Keratinocyte (primary cell): ENCODE data around the gene ZNF135. TPM values are rescaled to one million over a fixed set of nuclear protein-coding genes. Genes with fewer than 3 reads are reported as not detected.

Source experiments
- DNase-seq: peaks from one replicate; pipeline ENCODE4 v3.0.0-alpha.2; 2011; ENCODE audit warnings: low read depth, missing footprints, low spot score
- FAIRE-seq: peaks from 2 replicates; lab custom pipeline; 2011; peaks lifted over from hg19 to GRCh38; lab: Jason Lieb, UNC
- H2AFZ ChIP-seq: 2 replicates; pipeline ENCODE4 v1.6.0; 2012; ENCODE audit warnings: low read length, control low read depth, inconsistent platforms; ENCODE audit not compliant: control insufficient read depth
- H3K27ac ChIP-seq: 2 replicates; pipeline ENCODE4 v1.5.1; 2011; ENCODE audit warnings: low read length; ENCODE audit not compliant: control insufficient read depth, insufficient read depth
- H3K27me3 ChIP-seq: 3 replicates; pipeline ENCODE4 v1.6.0; 2011; ENCODE audit warnings: low read length; ENCODE audit not compliant: control insufficient read depth, insufficient read depth; ENCODE audit errors: extremely low read depth
- H3K36me3 ChIP-seq, 2 experiments: 2 replicates in 1 of 2; 3 replicates in 1 of 2; pipeline ENCODE4 v1.5.1; 2011; ENCODE audit warnings: low read length in 2 of 2, mild to moderate bottlenecking in 1 of 2; ENCODE audit not compliant: control insufficient read depth in 2 of 2, insufficient read depth in 2 of 2; ENCODE audit errors: extremely low read depth in 1 of 2
- H3K4me1 ChIP-seq: 3 replicates; pipeline ENCODE4 v1.5.1; 2011; ENCODE audit warnings: low read length; ENCODE audit not compliant: control insufficient read depth, insufficient read depth; ENCODE audit errors: extremely low read depth
- H3K4me2 ChIP-seq: 3 replicates; pipeline ENCODE4 v1.6.0; 2011; ENCODE audit warnings: low read depth, low read length; ENCODE audit not compliant: control insufficient read depth, insufficient read depth; ENCODE audit errors: extremely low read depth
- H3K4me3 ChIP-seq, 3 experiments: fragments of 200-600 bp in 1 of 3; sonication (generic) in 1 of 3; 2 replicates in 2 of 3; 3 replicates in 1 of 3; pipeline ENCODE4 v1.5.1; 2011 to 2016; ENCODE audit warnings: low read length in 3 of 3, mild to moderate bottlenecking in 3 of 3, control low read depth in 2 of 3, inconsistent platforms in 1 of 3, low read depth in 1 of 3, mixed read lengths in 1 of 3, mixed run types in 1 of 3, moderate library complexity in 1 of 3; ENCODE audit not compliant: control insufficient read depth in 2 of 3, insufficient read depth in 2 of 3; ENCODE audit errors: extremely low read depth in 1 of 3
- H3K79me2 ChIP-seq: 2 replicates; pipeline ENCODE4 v1.6.0; 2012; ENCODE audit warnings: low read length; ENCODE audit not compliant: control insufficient read depth, insufficient read depth
- H3K9ac ChIP-seq: 3 replicates; pipeline ENCODE4 v1.6.0; 2011; ENCODE audit warnings: low read length; ENCODE audit not compliant: control insufficient read depth, insufficient read depth; ENCODE audit errors: extremely low read depth
- H3K9me1 ChIP-seq: 3 replicates; pipeline ENCODE4 v1.6.0; 2011; ENCODE audit warnings: low read length; ENCODE audit not compliant: control insufficient read depth, insufficient read depth; ENCODE audit errors: extremely low read depth
- H3K9me3 ChIP-seq: 2 replicates; pipeline ENCODE4 v1.5.1; 2012; ENCODE audit warnings: low read depth, low read length; ENCODE audit not compliant: control insufficient read depth
- H4K20me1 ChIP-seq: 3 replicates; pipeline ENCODE4 v1.6.0; 2011; ENCODE audit warnings: low read length; ENCODE audit not compliant: control insufficient read depth, insufficient read depth; ENCODE audit errors: extremely low read depth
- CTCF ChIP-seq, 3 experiments: IDR thresholded peaks in 1 of 3; conservative IDR thresholded peaks in 1 of 3; optimal IDR thresholded peaks in 1 of 3; 2 replicates in 2 of 3; 3 replicates in 1 of 3; pipeline versions ENCODE3 to v1.5.1; 2011; ENCODE audit warnings: low read length in 3 of 3, mild to moderate bottlenecking in 3 of 3, moderate library complexity in 2 of 3, control low read depth in 1 of 3, inconsistent platforms in 1 of 3; ENCODE audit not compliant: insufficient read depth in 2 of 3; ENCODE audit errors: extremely low read depth in 1 of 3
- EZH2 ChIP-seq: IDR thresholded peaks from one replicate; pipeline ENCODE4 v1.6.1; 2012; ENCODE audit warnings: inconsistent platforms, mild to moderate bottlenecking, low read length, moderate library complexity
- dilution Hi-C: fragments of 300-500 bp; cut with MboI; formaldehyde crosslinking; loops from one replicate; pipeline ENCODE4 v1.7.0; 2020; ENCODE audit warnings: low sequenced_read_pairs; ENCODE audit not compliant: extremely low pct_ligation_motif_present
- polyA plus RNA-seq, 5 experiments: library from polyadenylated mRNA; depleted of rRNA in 3 of 5; stranded (reverse) in 3 of 5; stranded (forward) in 1 of 5; unstranded in 1 of 5; fragments of >200 nt; gene quantifications; 1 replicate in 1 of 5; 2 replicates in 3 of 5; 3 replicates in 1 of 5; pipeline versions ENCODE4 v1.2.1 to v1.2.3, GENCODE V29; 2011 to 2012; ENCODE audit warnings: missing spikeins in 2 of 5, low read depth in 1 of 5, low replicate concordance in 1 of 5

ZNF135 gene
- polyA plus RNA-seq, 1 donor (not counting 4 experiments of a cell fraction or from before 2014, with no cell fraction given) = 3.4 TPM

GRCh38 chr19:58083021-58083420, 23.9 kb downstream of the ZNF135 start:
- Histone ChIP-seq H4K20me1 (no peaks in the 10 kb centered on the region), H3K4me3 (no peak overlapping the region), H3K4me2 (no peak overlapping the region), H3K79me2 (no peaks in the 10 kb centered on the region), H3K9ac (no peak overlapping the region), H3K9me1 (no peaks in the 10 kb centered on the region), H3K9me3 (peaks cover 25% of the 10 kb centered on the region), H3K4me1 (no peaks in the 10 kb centered on the region), H3K36me3 (peaks cover 0 to 8% of the 10 kb centered on the region in 2 experiments), H3K27ac (no peak overlapping the region), H2AFZ (no peak overlapping the region), H3K27me3 (no peaks in the 10 kb centered on the region)
- DNase-seq (no peak), FAIRE-seq (no peak)
- no peak for TF ChIP-seq EZH2
- no peak for TF ChIP-seq CTCF (optimal IDR thresholded peaks at IDR 0.05 in 1 of 3, IDR thresholded peaks at IDR 0.05 in 1 of 3, conservative IDR thresholded peaks at IDR 0.05 in 1 of 3; ENCODE audit: extremely low read depth in 1 of 3, insufficient read depth in 2 of 3, low read length in 3 of 3)
- dilution Hi-C loops = no loop called here

GRCh38 chr19:58084596-58085347, 25.7 kb downstream of the ZNF135 start:
- peaks cover 0 to 12% of the 10 kb centered on the region in 2 experiments for H3K36me3 ChIP-seq
- no peak overlapping the region for H3K9ac ChIP-seq
- H3K4me1 ChIP-seq = no peaks in the 10 kb centered on the region
- DNase-seq = no peak
- no peaks in the 10 kb centered on the region for H3K27me3 ChIP-seq
- no peak for FAIRE-seq
- H3K4me2 ChIP-seq = no peak overlapping the region
- no peaks in the 10 kb centered on the region for H3K9me1 ChIP-seq
- H2AFZ ChIP-seq = no peak overlapping the region
- dilution Hi-C loops = no loop called here
- no peaks in the 10 kb centered on the region for H3K79me2 ChIP-seq
- H4K20me1 ChIP-seq = no peaks in the 10 kb centered on the region
- H3K9me3 ChIP-seq = peaks cover 31% of the 10 kb centered on the region
- TF ChIP-seq EZH2 (no peak), CTCF (optimal IDR thresholded peaks at IDR 0.05 in 1 of 3, IDR thresholded peaks at IDR 0.05 in 1 of 3, conservative IDR thresholded peaks at IDR 0.05 in 1 of 3; ENCODE audit: extremely low read depth in 1 of 3, insufficient read depth in 2 of 3, low read length in 3 of 3) (no peak)
- no peak overlapping the region for H3K4me3 ChIP-seq
- no peak overlapping the region for H3K27ac ChIP-seq
